Hematopoietic multipotent progenitor cell treated with erythropoietin and hydrocortisone succinate and interleukin-3 and kit ligand, for 4 days (in vitro differentiated cells): ENCODE results near the gene CRELD1.
A peak's percentile ranks its signal among the peaks of the same experiment; 100 is the strongest.

ENCODE experiments used
- DNase-seq: peaks from one replicate; pipeline ENCODE4 v3.0.0-alpha.2; 2015

The CRELD1 gene

DNA sequence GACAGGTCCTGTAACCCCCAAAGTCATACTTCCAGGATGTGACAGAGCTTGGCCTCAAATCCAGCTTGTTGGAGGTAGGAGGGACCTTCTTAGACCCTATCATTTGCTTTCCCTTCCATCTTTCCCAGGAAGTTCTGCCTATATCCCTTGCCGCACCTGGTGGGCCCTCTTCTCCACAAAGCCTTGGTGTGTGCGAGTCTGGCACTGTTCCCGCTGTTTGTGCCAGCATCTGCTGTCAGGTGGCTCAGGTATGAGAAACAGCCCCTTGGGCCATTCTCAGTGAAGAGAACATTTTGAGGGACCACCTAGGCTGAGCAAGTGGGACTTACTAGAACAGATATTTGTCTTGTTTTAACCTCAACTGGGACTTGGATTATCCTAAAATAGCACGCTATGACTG, 29.7 kb upstream of the CRELD1 start:
- no peak for DNase-seq

DNA sequence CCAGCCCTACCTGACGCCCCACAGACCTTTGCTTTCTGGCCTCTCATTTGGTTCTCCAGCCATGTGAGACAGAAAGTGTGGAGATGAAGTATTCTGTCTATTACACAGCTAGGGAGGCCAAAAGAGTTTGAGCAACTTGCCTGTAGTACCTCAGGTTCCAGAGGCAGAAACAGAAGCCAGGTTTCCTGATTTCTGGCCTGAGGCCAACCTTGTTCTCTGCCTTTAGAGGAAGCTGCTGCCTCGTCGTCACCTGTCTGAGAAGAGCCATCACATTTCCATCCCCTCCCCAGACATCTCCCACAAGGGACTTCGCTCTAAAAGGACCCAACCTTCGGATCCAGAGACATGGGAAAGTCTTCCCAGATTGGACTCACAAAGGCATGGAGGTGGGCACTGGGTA, 27.2 kb upstream of the CRELD1 start:
- DNase-seq, result no peak

DNA sequence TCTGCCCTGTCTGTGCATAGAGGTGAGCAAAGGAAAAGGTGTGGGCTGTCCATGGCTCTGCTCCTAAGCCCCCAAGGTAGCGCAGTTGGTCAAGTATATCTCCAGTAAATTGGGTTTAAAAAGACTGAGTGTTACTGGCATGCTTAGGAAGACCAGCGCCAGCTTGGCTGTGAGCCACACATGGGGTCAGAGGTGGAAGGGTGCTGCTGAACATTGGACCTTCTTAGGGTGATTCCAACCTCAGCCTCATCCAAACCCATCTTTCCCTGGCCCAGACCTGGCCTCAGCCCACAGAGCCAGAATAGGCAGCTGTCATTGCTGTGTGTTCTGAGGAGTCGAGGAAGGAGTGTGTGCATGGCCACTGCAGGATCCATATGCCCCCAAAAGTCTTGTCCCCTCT, 25.3 kb upstream of the CRELD1 start:
- no peak for DNase-seq

DNA sequence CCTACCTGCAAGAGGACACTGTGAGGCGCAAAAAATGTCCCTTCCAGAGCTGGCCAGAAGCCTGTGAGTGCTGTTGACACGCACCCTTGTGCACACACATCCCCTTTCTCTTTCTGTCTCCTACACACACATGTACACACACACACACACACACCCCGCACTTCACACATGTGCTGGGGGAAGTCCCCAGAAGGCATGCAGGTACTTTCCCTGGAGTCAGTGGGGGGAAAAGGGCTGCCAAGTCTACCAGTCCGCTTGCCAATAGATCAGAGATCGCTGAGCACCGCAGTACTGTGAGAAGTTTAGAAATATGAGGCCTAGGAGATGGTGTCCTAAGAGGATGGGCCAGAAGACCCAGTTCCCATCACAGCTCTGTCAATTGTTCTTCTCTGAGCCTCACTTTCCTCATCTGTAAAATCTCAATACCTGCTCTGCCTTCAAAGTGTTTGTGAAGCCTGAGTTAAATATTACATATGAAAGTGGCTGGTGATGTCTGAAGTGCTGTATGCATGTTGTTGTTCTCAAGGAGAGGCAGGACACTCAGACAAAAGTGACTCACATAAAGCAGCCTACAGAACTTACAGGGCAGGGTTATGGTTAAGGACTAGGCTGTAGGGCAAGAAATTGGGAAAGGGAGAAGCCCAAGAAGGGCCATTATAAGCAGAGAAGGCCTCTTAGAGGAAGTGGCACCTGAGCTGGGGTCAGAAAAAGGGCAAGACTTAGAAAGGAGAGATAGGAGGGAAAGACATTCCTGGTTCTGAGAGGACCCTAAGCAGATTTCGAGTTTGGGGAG, 24.2 kb upstream of the CRELD1 start:
- no peak for DNase-seq

DNA sequence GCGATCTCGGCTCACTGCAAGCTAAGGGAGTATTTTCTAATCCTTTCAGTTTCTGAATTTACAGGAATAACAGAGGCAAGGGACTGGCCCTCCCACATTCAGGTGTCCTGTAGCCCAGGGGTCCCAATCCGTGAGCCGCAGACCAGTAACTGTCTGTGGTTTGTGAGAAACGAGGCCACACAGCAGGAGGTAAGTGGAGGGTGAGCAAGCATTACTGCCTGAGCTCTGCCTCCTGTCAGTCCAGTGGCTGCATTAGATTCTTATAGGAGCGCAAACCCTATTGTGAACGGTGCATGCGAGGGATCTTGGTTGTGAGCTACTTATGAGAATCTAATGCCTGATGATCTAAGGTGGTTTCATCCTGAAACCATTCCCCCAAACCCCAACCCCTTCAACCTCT, 21.8 kb upstream of the CRELD1 start:
- peak; percentile 49 for DNase-seq

DNA sequence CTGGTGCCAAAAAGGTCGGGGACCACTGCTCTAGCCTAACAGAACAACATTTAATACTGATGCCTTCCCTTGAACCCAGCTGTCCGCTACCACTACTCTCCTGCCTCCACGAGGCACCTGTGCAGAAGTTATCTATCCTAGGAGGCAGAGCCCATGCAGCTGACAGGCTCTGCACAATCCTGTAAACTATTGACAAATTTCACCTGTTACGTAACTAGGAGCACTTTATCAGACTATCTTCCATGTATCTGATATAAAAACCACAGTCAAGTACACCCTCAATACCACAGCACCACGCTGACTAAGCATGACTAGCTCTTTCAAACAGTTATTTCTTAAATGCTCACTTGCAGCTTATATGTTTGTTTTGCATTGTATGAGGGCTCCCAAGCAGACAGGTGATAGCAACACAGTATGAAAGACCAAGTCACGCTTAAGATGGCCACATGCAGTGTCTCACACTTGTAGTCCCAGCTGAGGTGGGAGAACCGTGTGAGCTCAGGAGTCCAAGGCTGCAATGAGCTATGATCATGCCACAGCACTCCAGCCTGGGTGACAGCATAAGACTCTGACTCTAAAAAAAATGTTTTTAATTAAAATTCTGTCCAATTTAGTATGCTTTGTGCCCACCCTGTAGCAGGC, 21.2 kb upstream of the CRELD1 start:
- DNase-seq, result peak; percentile 91

DNA sequence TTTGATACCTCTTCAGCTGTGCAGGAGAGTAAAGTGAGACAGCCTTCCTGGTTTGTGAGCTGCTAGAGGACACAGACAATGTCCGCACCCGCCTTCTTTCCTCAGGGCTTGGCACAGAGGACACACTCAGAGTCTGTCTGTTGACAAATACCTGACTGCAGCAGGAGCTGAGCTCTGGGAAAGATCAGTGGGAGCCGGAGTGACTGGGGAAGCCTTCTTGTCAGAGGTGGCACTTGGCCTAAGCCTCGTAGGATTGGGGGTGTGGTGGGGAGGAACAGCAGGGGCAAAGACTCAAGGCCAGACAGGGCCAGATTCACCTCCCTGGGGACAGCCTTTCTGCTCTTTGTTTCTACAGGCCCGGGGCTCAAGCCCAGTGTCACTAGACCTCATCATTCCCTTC, 20.0 kb upstream of the CRELD1 start:
- no peak for DNase-seq

DNA sequence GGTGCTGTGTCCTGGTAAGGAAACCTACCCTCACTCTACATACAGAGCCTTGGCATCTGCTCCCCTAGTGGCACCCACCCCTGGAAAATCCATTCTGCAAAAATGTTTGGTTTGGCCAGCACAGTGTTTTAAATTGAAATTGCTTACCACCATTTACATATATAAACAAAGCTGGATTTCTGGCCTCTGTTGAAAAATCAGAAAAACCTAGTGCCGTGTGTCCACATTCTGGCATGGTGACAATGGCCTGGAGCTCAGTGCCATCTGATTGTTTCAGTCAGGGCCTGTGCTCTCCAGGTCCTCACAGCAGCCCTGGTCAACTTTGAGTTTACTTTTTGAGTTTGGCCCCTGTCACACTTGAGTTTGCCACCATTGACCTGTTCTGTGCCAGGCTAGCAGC, 19.6 kb upstream of the CRELD1 start:
- DNase-seq, result no peak

DNA sequence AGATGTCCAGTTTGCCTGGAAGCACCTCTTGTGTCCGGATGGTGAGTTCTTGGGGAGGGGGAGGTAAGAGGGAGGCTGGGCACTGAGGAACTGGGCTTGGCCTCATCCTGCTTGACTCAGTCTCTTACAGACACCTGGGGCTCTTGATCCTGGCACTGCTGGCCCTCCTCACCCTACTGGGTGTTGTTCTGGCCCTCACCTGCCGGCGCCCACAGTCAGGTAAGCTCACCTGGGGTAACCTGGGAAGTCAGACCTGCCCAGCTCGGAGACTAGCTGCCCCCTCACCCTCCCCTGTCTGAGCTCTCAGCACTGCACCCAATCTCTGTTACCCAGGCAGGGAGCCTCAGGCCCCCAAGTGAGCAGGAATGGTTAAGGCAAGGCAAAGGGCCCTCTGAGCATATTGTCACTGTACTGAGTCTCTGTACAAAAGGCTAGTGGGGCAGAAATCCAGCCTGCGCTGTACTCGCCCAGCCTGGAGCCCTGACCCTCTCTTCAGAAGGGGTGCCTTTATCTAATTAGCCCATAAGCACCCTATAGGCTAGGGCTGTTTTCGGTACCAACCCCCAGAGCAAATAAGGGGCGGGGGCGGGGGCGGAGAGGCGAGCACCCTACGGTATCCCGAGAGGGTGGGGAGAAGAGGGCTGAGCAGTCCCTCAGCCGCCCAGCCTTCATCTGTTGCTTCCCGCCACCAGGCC, 18.9 kb upstream of the CRELD1 start:
- DNase-seq, result peak; percentile 90

DNA sequence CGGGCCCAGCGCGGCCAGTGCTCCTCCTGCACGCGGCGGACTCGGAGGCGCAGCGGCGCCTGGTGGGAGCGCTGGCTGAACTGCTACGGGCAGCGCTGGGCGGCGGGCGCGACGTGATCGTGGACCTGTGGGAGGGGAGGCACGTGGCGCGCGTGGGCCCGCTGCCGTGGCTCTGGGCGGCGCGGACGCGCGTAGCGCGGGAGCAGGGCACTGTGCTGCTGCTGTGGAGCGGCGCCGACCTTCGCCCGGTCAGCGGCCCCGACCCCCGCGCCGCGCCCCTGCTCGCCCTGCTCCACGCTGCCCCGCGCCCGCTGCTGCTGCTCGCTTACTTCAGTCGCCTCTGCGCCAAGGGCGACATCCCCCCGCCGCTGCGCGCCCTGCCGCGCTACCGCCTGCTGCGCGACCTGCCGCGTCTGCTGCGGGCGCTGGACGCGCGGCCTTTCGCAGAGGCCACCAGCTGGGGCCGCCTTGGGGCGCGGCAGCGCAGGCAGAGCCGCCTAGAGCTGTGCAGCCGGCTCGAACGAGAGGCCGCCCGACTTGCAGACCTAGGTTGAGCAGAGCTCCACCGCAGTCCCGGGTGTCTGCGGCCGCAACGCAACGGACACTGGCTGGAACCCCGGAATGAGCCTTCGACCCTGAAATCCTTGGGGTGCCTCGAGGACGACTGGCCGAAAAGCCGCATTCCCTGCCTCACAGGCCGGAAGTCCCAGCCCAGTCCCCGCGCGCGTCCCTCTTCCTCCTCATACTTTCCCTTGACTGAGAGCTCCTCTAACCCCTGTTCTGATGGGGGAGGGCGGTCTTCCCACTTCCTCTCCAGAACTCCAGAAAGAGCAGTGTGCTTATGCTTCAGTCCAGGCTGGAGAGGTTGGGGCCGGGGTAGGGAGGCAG, 18.1 kb upstream of the CRELD1 start:
- peak; percentile 67 for DNase-seq

DNA sequence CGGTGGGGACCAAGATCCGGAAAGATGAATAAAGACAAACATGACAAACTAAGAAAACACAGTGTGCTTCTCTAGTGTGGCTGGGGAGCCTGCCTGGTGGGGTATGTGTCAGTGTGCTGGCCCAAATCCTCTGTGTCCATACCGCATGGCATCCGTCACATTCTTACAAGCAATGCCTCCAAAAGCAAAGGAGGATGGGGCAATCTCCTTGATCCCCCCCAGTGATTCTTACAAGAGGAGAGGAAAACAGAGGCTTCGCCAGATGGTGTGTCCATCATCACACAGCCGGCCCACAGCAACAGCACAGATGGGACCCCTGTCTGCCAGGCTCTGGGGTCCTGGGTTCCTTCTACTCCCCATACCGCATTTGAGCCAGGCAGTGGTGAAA, 17.3 kb upstream of the CRELD1 start:
- DNase-seq, result peak; percentile 33

DNA sequence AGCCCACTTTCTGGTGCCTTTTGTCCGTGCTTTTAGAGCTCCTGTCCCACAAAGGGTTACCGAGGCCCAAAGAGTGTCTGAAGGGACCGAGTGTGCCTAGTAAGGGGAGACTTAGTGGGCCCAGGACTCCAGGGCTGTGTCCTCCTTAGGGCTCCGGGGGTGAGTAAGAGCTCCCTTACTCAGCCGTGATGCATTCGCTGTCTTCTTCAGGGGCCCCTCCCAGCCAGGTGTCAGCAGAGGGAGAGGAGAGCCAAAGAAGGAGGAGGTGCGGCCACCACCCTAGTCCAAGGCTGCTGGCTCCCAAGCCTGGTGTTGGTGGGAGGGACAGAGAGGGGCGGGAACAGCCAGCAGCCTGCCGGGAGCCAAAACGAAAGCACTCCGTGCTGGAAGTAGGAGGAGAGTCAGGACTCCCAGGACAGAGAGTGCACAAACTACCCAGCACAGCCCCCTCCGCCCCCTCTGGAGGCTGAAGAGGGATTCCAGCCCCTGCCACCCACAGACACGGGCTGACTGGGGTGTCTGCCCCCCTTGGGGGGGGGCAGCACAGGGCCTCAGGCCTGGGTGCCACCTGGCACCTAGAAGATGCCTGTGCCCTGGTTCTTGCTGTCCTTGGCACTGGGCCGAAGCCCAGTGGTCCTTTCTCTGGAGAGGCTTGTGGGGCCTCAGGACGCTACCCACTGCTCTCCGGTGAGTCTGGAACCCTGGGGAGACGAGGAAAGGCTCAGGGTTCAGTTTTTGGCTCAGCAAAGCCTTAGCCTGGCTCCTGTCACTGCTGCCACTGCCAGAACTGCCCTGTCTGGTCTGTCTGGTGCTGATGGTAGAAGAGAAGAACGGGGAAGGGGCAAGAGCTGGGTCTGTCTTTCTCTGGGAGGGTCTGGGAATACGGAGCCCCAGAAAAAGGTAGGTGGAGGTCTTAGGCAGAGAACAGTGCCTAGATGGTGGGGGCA, 16.6 kb upstream of the CRELD1 start, which contains the start of gene IL17RC:
TSS of gene IL17RC (plus strand) at position 365 of the 947 bp plus-strand sequence. CDS start at position 583, 218 bp downstream.
- DNase-seq, result peak; percentile 88

DNA sequence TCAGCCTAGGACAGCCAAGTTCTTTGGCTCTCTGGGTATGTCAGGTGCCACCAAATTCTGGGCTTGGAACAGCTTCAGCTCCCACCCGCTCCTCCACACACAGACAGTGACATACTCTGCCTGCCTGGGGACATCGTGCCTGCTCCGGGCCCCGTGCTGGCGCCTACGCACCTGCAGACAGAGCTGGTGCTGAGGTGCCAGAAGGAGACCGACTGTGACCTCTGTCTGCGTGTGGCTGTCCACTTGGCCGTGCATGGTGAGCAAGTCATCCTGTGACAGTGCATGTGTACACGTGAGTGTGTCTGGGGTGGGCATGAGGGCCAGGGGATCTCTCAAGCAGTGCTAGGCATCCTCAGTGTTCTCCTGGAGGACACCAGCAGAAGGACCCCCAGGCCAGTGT, 15.8 kb upstream of the CRELD1 start:
- no peak for DNase-seq

DNA sequence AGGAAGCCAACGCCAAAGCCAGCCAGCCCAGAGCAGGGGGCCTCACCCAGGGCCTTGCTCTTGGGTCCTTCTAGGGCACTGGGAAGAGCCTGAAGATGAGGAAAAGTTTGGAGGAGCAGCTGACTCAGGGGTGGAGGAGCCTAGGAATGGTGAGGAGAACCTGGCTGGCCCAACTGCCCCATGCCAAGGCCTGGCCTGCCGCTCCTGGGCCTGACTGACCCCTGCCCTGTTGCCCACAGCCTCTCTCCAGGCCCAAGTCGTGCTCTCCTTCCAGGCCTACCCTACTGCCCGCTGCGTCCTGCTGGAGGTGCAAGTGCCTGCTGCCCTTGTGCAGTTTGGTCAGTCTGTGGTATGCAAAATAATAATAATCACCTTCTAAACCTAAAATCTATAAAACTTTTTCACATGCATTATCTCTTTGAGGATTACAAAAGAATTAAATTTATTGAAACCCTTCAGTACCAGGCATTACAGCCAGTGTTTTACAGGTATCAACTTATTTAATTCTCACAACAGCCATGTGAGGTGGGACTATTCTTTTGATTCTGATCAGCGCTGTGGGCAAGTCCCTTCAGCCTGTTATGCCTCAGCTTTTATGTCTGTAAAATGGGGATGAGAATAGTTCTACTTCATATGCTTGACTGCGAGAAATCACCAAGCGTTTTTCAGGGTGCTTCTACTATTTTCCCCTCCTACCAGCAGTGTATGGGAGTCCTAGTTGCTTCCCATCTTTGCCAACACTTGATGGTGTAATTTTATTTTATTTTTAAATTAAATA, 15.2 kb upstream of the CRELD1 start:
- no peak for DNase-seq

DNA sequence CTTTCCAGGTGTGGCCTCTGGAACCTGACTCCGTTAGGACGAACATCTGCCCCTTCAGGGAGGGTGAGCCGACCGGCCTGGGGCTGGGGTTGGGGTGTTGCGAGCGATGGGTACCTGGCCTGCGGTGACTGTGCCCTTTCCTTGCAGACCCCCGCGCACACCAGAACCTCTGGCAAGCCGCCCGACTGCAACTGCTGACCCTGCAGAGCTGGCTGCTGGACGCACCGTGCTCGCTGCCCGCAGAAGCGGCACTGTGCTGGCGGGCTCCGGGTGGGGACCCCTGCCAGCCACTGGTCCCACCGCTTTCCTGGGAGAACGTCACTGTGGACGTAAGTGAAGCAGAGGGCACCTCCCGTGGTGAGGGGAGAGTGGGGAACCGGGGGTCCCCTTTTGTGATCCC, 5.5 kb upstream of the CRELD1 start:
- no peak for DNase-seq

DNA sequence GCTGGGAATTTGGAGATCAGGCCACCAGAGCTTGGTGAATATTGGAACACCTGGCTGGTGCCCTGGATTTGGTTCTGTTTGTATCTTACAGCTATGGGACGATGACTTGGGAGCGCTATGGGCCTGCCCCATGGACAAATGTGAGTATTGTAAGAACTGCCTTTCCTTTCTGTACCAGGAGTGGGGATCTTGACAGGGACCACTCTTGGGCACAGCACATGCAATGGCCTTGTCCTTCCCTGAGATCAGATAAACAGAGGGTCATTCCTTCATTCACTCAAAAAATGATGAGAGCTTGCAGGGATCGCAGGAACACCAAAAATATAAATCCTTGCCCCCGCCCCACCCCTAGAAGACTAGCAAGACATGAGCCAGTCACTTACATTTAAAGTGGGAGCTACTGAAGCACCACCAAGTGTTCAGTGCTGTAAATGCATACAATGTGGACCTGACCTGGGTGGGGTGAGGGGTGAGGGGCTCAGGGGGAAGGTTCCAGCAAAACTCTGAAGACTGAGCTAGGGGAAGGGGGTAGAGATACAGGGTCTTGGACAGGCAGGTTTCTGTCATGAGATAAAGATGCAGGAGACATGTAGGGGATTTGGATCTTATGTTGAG, 2.7 kb upstream of the CRELD1 start:
- DNase-seq, result peak; percentile 60

DNA sequence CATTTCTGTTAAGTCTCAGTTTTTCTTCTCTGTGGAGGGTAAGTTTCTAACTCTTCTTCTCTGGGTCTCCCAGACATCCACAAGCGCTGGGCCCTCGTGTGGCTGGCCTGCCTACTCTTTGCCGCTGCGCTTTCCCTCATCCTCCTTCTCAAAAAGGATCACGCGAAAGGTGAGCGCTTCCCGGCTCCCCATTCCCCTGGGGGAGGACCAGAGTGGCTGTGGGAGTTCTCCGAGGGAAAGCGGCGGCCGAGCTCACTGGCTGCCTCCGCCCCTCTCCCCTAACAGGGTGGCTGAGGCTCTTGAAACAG, 1.1 kb upstream of the CRELD1 start:
- DNase-seq, result no peak

DNA sequence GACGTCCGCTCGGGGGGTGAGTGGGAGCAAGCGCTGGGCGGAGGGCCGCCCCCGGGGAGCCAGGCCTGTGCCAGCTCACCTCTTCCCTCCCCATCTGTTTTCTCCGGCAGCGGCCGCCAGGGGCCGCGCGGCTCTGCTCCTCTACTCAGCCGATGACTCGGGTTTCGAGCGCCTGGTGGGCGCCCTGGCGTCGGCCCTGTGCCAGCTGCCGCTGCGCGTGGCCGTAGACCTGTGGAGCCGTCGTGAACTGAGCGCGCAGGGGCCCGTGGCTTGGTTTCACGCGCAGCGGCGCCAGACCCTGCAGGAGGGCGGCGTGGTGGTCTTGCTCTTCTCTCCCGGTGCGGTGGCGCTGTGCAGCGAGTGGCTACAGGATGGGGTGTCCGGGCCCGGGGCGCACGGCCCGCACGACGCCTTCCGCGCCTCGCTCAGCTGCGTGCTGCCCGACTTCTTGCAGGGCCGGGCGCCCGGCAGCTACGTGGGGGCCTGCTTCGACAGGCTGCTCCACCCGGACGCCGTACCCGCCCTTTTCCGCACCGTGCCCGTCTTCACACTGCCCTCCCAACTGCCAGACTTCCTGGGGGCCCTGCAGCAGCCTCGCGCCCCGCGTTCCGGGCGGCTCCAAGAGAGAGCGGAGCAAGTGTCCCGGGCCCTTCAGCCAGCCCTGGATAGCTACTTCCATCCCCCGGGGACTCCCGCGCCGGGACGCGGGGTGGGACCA, 632 bp upstream of the CRELD1 start:
- peak; percentile 94 for DNase-seq

DNA sequence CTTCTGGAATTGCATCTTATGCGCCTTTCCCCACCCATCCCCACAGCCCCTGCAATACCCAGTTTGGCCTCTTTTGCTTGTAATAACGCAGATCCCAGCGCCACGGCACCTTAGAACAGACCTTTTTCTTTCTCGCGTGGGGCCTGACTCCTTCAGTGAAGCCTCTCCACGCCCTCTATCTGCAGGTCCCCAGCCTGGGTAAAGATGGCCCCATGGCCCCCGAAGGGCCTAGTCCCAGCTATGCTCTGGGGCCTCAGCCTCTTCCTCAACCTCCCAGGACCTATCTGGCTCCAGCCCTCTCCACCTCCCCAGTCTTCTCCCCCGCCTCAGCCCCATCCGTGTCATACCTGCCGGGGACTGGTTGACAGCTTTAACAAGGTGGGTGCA, 594 bp downstream of the CRELD1 start:
- DNase-seq, result peak; percentile 70

DNA sequence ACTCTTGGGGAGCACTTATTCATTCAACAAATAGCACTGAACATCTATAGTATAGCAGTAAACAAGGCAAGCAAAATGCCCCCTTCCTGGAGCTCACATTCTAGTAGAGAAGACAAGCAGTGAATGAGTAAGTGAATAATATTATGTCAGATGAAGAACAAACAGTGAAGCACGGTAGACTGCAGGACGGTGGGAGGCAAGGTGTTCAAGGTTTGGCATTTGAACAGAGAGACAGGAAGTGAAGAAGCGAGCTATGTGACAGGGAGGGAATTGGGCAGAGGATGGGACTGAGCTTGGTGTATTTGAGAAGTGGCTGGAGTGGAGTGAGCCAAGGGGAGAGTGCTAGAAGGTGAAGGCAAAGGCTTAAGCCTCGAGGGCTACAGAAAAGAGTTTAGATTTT, 1.4 kb downstream of the CRELD1 start:
- DNase-seq, result no peak
